Epidermal melanocyte (primary cell): ENCODE results near the gene NTM.

Experiments used
- DNase-seq: peaks from one replicate; pipeline ENCODE4 v3.0.0; 2011; ENCODE audit warnings: low spot score; ENCODE audit not compliant: insufficient read length

NTM gene

GRCh38 chr11:131816051-131816450 is 445.6 kb downstream of the NTM start:
- DNase-seq, result no peak

- no peak for DNase-seq
Observed at GRCh38 chr11:131817687-131818188, 447.3 kb downstream of the NTM start.

- no peak for DNase-seq
Observed at GRCh38 chr11:131819865-131820264, 449.4 kb downstream of the NTM start.

GRCh38 chr11:131822506-131822905 is 452.1 kb downstream of the NTM start:
- DNase-seq, result no peak

GRCh38 chr11:131823772-131824171 is 453.4 kb downstream of the NTM start:
- no peak for DNase-seq

- no peak for DNase-seq
Observed at GRCh38 chr11:131824771-131825170, 454.4 kb downstream of the NTM start.

- no peak for DNase-seq
Observed at GRCh38 chr11:131827430-131827829, 457.0 kb downstream of the NTM start.

GRCh38 chr11:131829725-131830124 is 459.3 kb downstream of the NTM start:
- DNase-seq, result no peak

GRCh38 chr11:131832079-131832478 is 461.7 kb downstream of the NTM start:
- DNase-seq, result no peak

- DNase-seq, result no peak
Observed at GRCh38 chr11:131833366-131833765, 463.0 kb downstream of the NTM start.

GRCh38 chr11:131837562-131837961 is 467.1 kb downstream of the NTM start:
- no peak for DNase-seq

- no peak for DNase-seq
Observed at GRCh38 chr11:131838016-131838415, 467.6 kb downstream of the NTM start.

GRCh38 chr11:131839326-131839725 is 468.9 kb downstream of the NTM start:
- no peak for DNase-seq

GRCh38 chr11:131840545-131840944 is 470.1 kb downstream of the NTM start:
- no peak for DNase-seq

- DNase-seq, result no peak
Observed at GRCh38 chr11:131841028-131841427, 470.6 kb downstream of the NTM start.

GRCh38 chr11:131841925-131842635 is 471.7 kb downstream of the NTM start:
- no peak for DNase-seq

- DNase-seq, result no peak
Observed at GRCh38 chr11:131845255-131845654, 474.8 kb downstream of the NTM start.

- DNase-seq, result no peak
Observed at GRCh38 chr11:131849485-131849884, 479.1 kb downstream of the NTM start.

GRCh38 chr11:131850507-131850906 is 480.1 kb downstream of the NTM start:
- no peak for DNase-seq

GRCh38 chr11:131851964-131852755 is 481.7 kb downstream of the NTM start:
- DNase-seq, result no peak

- no peak for DNase-seq
Observed at GRCh38 chr11:131852757-131853156, 482.3 kb downstream of the NTM start.

GRCh38 chr11:131854391-131854790 is 484.0 kb downstream of the NTM start:
- DNase-seq, result no peak

GRCh38 chr11:131855320-131855719 is 484.9 kb downstream of the NTM start:
- no peak for DNase-seq
